ENCODE measurements around the gene TTC17.

Gene TTC17

DNA sequence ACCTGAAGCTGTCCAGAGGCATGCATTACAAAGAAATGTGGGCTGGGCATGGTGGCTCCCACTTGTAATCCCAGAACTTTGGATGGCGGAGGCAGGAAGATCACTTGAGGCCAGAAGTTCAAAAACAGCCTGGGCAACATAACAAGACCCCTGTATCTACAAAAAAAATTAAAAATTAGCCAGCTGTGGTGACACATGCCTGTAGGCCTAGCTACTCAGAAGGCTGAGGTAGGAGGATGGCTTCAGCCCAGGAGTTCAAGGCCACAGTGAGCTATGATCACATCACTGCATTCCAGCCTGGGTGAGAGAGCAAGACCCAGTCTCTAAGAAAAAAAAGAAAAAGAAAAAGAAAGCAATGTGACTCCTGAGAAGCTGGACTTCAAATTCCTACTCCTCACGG, 183.3 kb downstream of the TTC17 start:
- H3K4me3 ChIP-seq (replicated peaks in 1 of 2; ENCODE audit: low read depth in 2 of 2, low read length in 2 of 2): no peak overlapping the region
- DNase-seq (ENCODE audit: low read depth in 2 of 2): no peak
- TF ChIP-seq, protein P1, sequence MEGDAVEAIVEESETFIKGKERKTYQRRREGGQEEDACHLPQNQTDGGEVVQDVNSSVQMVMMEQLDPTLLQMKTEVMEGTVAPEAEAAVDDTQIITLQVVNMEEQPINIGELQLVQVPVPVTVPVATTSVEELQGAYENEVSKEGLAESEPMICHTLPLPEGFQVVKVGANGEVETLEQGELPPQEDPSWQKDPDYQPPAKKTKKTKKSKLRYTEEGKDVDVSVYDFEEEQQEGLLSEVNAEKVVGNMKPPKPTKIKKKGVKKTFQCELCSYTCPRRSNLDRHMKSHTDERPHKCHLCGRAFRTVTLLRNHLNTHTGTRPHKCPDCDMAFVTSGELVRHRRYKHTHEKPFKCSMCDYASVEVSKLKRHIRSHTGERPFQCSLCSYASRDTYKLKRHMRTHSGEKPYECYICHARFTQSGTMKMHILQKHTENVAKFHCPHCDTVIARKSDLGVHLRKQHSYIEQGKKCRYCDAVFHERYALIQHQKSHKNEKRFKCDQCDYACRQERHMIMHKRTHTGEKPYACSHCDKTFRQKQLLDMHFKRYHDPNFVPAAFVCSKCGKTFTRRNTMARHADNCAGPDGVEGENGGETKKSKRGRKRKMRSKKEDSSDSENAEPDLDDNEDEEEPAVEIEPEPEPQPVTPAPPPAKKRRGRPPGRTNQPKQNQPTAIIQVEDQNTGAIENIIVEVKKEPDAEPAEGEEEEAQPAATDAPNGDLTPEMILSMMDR (IDR thresholded peaks at IDR 0.05; ENCODE audit: low read depth, low read length): no peak

DNA sequence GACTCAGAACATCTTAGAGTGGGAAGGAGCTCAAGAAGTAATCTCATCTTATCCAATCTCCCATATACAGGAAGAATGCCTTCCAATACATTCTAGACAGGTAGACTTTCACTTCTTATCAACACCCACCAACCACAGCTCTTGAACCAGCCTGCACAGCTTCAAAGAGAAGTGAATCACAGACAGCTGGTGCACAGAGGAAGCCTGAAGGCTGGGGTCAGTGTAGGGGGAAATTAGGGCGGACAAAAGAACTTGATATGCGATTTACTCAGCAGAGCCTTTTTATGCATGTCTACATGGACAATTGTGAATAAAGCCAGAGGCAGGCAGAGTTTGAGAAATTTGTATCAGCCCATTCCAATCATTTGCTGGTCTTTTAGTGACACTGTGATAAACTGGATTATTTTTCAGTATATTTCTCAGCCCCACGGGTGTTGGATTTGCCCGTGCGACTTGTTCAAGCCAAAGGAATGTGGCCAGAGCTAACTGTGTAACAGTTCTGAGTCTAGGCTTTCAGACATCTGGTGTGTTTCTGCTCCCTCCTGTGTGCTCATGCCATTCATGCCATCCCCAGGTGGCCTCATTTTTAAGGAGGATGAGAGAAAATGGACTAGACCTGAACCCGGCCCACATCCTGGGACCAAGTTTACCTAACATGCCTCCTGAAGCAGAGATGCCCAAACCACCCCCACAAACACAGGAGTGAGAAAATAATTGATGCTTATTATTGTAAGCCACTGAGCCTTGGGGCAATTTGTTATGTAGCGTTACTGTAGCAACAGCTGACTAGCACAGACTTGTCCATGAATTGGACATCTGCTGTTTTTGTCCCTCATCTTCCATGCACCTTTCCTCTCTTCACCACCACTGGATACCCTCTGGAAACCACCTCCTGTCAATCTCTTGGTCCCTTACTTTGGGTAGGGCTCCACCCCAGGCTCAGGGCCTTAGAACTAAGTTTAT, 184.3 kb downstream of the TTC17 start:
- TF ChIP-seq, protein P1 (IDR thresholded peaks at IDR 0.05; ENCODE audit: low read depth, low read length): no peak
- no peak for DNase-seq (ENCODE audit: low read depth in 2 of 2)

More for the DNA sequence above, 184.3 kb downstream of the TTC17 start:
- no peak overlapping the region for H3K4me3 ChIP-seq (replicated peaks in 1 of 2; ENCODE audit: low read depth in 2 of 2, low read length in 2 of 2)

Data from cardiac fibroblast (primary cell).